H9 (cell line): ENCODE data around the gene GRIA1. TPM values are rescaled to one million over a fixed set of nuclear protein-coding genes. Genes with fewer than 3 reads are reported as not detected.

ENCODE experiments used
- DNase-seq: peaks from one replicate; pipeline ENCODE4 v3.0.0-alpha.2; 2017
- H2AFZ ChIP-seq: one replicate; pipeline ENCODE4 v1.6.1; 2013; ENCODE audit warnings: mild to moderate bottlenecking, low read length, control low read depth, moderate library complexity
- H2AK5ac ChIP-seq: 2 replicates; pipeline ENCODE4 v1.6.1; 2013; ENCODE audit warnings: low read length, control low read depth, mixed read lengths; ENCODE audit not compliant: insufficient read length
- H2BK120ac ChIP-seq: one replicate; pipeline ENCODE4 v1.6.1; 2013; ENCODE audit warnings: low read depth, mild to moderate bottlenecking, low read length, control low read depth, inconsistent platforms; ENCODE audit not compliant: poor library complexity, severe bottlenecking
- H2BK12ac ChIP-seq: 2 replicates; pipeline ENCODE4 v1.6.1; 2013; ENCODE audit warnings: low read length, control low read depth, mixed read lengths, low read depth; ENCODE audit not compliant: insufficient read length
- H2BK15ac ChIP-seq: 2 replicates; pipeline ENCODE4 v1.6.1; 2013; ENCODE audit warnings: low read depth, low read length, control low read depth
- H2BK20ac ChIP-seq: one replicate; pipeline ENCODE4 v1.6.1; 2013; ENCODE audit warnings: low read depth, mild to moderate bottlenecking, low read length, control low read depth, inconsistent platforms; ENCODE audit not compliant: poor library complexity, severe bottlenecking
- H2BK5ac ChIP-seq: 2 replicates; pipeline ENCODE4 v1.6.1; 2013; ENCODE audit warnings: low read length, control low read depth, mixed read lengths; ENCODE audit not compliant: insufficient read length
- H3K14ac ChIP-seq: 2 replicates; pipeline ENCODE4 v1.6.1; 2013; ENCODE audit warnings: low read length, control low read depth; ENCODE audit not compliant: insufficient read depth
- H3K18ac ChIP-seq: 2 replicates; pipeline ENCODE4 v1.6.1; 2013; ENCODE audit warnings: low read depth, mild to moderate bottlenecking, mixed read lengths, low read length, control low read depth; ENCODE audit not compliant: insufficient read length
- H3K23ac ChIP-seq: 2 replicates; pipeline ENCODE4 v1.6.1; 2013; ENCODE audit warnings: low read length, control low read depth, mixed read lengths, low read depth; ENCODE audit not compliant: insufficient read length
- H3K23me2 ChIP-seq: 2 replicates; pipeline ENCODE4 v1.6.1; 2013; ENCODE audit warnings: low read depth, mild to moderate bottlenecking, mixed read lengths, low read length, control low read depth; ENCODE audit not compliant: insufficient read length, poor library complexity, severe bottlenecking
- H3K27ac ChIP-seq: 2 replicates; pipeline ENCODE4 v1.5.1; 2013; ENCODE audit warnings: low read length, control low read depth, mixed read lengths, low read depth; ENCODE audit not compliant: insufficient read length
- H3K27me3 ChIP-seq: 2 replicates; pipeline ENCODE4 v1.6.1; 2013; ENCODE audit warnings: low read length, control low read depth, inconsistent platforms; ENCODE audit not compliant: insufficient read depth
- H3K4ac ChIP-seq: 2 replicates; pipeline ENCODE4 v1.6.1; 2013; ENCODE audit warnings: low read depth, mild to moderate bottlenecking, control low read depth, inconsistent platforms, low read length, moderate library complexity
- H3K4me1 ChIP-seq: 2 replicates; pipeline ENCODE4 v1.6.1; 2013; ENCODE audit warnings: low read length, control low read depth, inconsistent platforms; ENCODE audit not compliant: insufficient read depth
- H3K4me2 ChIP-seq: 2 replicates; pipeline ENCODE4 v1.6.1; 2013; ENCODE audit warnings: low read length, control low read depth, mixed read lengths; ENCODE audit not compliant: insufficient read length, insufficient read depth
- H3K56ac ChIP-seq: 2 replicates; pipeline ENCODE4 v1.6.1; 2013; ENCODE audit warnings: low read depth, mild to moderate bottlenecking, mixed read lengths, low read length, control low read depth; ENCODE audit not compliant: insufficient read length
- H3K79me1 ChIP-seq: 2 replicates; pipeline ENCODE4 v1.6.1; 2013; ENCODE audit warnings: low read depth, mild to moderate bottlenecking, moderate library complexity, low read length, control low read depth, inconsistent platforms; ENCODE audit not compliant: insufficient read depth, poor library complexity, severe bottlenecking
- H3K79me2 ChIP-seq: 2 replicates; pipeline ENCODE4 v1.6.1; 2013; ENCODE audit warnings: low read length, control low read depth, inconsistent platforms; ENCODE audit not compliant: insufficient read depth
- H3K9ac ChIP-seq: 2 replicates; pipeline ENCODE4 v1.6.1; 2013; ENCODE audit warnings: low read length, control low read depth, mixed read lengths; ENCODE audit not compliant: insufficient read length; ENCODE audit errors: extremely low read depth
- H3K9me3 ChIP-seq: one replicate; pipeline ENCODE4 v1.6.1; 2013; ENCODE audit warnings: low read depth, low read length, inconsistent platforms; ENCODE audit not compliant: control insufficient read depth
- H3T11ph ChIP-seq: one replicate; pipeline ENCODE4 v1.6.1; 2013; ENCODE audit warnings: mild to moderate bottlenecking, low read length, control low read depth, inconsistent platforms
- H4K20me1 ChIP-seq: one replicate; pipeline ENCODE4 v1.6.1; 2013; ENCODE audit not compliant: control insufficient read depth, insufficient read length, insufficient read depth
- H4K5ac ChIP-seq: 2 replicates; pipeline ENCODE4 v1.6.1; 2013; ENCODE audit warnings: low read depth, mild to moderate bottlenecking, mixed read lengths, low read length, control low read depth; ENCODE audit not compliant: insufficient read length
- H4K8ac ChIP-seq: replicated peaks from 2 replicates; pipeline ENCODE4 v1.6.1; 2013; ENCODE audit warnings: low read length, control low read depth, mixed read lengths, low read depth; ENCODE audit not compliant: insufficient read length
- H4K91ac ChIP-seq: 2 replicates; pipeline ENCODE4 v1.6.1; 2013; ENCODE audit warnings: low read depth, mild to moderate bottlenecking, moderate library complexity, mixed read lengths, low read length, control low read depth; ENCODE audit not compliant: insufficient read length
- H3K27ac Mint-ChIP-seq, 3 experiments: 2 replicates in 2 of 3; 3 replicates in 1 of 3; pipeline ENCODE4 v1.8.0; 2020 to 2021; ENCODE audit warnings: mixed read lengths in 3 of 3, mild to moderate bottlenecking in 1 of 3, moderate library complexity in 1 of 3
- H3K27me3 Mint-ChIP-seq: 2 replicates; pipeline ENCODE4 v1.8.0; 2021; ENCODE audit warnings: low read depth, mild to moderate bottlenecking, moderate library complexity, mixed read lengths
- H3K36me3 Mint-ChIP-seq, 3 experiments: 2 replicates in 2 of 3; 3 replicates in 1 of 3; pipeline ENCODE4 v1.8.0; 2020 to 2021; ENCODE audit warnings: low read depth in 3 of 3, mixed read lengths in 3 of 3; ENCODE audit not compliant: insufficient read depth in 1 of 3
- H3K4me1 Mint-ChIP-seq, 2 experiments: 2 replicates each; pipeline ENCODE4 v1.8.0; 2020; ENCODE audit warnings: mixed read lengths in 2 of 2
- H3K4me3 Mint-ChIP-seq, 2 experiments: 2 replicates in 1 of 2; 3 replicates in 1 of 2; pipeline ENCODE4 v1.8.0; 2020 to 2021; ENCODE audit warnings: mild to moderate bottlenecking in 2 of 2, mixed read lengths in 2 of 2, moderate library complexity in 1 of 2
- H3K9me3 Mint-ChIP-seq, 2 experiments: 2 replicates in 1 of 2; 3 replicates in 1 of 2; pipeline ENCODE4 v1.8.0; 2020; ENCODE audit warnings: mild to moderate bottlenecking in 2 of 2, mixed read lengths in 2 of 2, moderate library complexity in 1 of 2
- WGBS: extraction: QIAGEN DNeasy Blood & Tissue Kit; methylation state at CpG from one replicate; pipeline ENCODE4 v1.1.7; 2013; ENCODE audit warnings: missing lambda C conversion rate, low lambda C conversion rate, mixed read lengths; ENCODE audit not compliant: insufficient read length; ENCODE audit errors: extremely low coverage; 5-methylcytosine and 5-hydroxymethylcytosine counted together
- total RNA-seq: library from RNA; stranded (reverse); gene quantifications from 2 replicates; pipeline ENCODE4 v1.2.1, GENCODE V29; 2021
- TF ChIP-seq, protein P1 (sequence below): fragments of 200-600 bp; sonication (generic); conservative IDR thresholded peaks from 3 replicates; pipeline ENCODE4 v1.8.0; 2021; ENCODE audit warnings: antibody characterized with exemption, mild to moderate bottlenecking

The GRIA1 gene
- total RNA-seq, 1 experiment from 2014 or later = 0.52 TPM

DNA sequence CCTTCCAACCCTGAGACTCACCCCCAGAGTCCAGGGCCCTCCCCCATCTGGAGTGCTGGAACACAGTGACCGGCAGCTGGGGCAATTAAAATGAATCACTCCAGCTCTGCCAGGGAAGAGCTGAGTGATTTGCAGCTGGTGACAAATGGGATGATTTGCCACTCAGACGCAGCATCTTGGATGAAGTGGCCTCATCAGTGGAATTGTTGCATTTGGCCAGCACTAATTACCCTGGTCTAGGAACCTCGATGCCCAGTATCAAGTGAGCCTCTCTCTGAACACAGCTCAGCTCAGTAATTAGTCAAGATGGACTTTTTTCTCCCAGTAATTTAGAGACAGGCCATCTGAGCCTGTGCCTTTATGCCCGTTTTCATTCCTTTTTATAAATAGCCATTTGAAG is 259.5 kb downstream of the GRIA1 start:
- no peak overlapping the region for H3K27ac ChIP-seq
- H3K23ac ChIP-seq = no peak overlapping the region
- H3K27ac Mint-ChIP-seq = no peak overlapping the region

More for the DNA sequence above, 259.5 kb downstream of the GRIA1 start:
- H3K4me1 ChIP-seq = no peaks in the 10 kb centered on the region
- no peaks in the 10 kb centered on the region for H3K9me3 ChIP-seq
- no peak overlapping the region for H2AK5ac ChIP-seq
- H4K91ac ChIP-seq = no peak overlapping the region
- TF ChIP-seq, protein P1, sequence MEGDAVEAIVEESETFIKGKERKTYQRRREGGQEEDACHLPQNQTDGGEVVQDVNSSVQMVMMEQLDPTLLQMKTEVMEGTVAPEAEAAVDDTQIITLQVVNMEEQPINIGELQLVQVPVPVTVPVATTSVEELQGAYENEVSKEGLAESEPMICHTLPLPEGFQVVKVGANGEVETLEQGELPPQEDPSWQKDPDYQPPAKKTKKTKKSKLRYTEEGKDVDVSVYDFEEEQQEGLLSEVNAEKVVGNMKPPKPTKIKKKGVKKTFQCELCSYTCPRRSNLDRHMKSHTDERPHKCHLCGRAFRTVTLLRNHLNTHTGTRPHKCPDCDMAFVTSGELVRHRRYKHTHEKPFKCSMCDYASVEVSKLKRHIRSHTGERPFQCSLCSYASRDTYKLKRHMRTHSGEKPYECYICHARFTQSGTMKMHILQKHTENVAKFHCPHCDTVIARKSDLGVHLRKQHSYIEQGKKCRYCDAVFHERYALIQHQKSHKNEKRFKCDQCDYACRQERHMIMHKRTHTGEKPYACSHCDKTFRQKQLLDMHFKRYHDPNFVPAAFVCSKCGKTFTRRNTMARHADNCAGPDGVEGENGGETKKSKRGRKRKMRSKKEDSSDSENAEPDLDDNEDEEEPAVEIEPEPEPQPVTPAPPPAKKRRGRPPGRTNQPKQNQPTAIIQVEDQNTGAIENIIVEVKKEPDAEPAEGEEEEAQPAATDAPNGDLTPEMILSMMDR = no peak
- H3K4ac ChIP-seq = no peak overlapping the region
- no peak for DNase-seq
- H3K27me3 ChIP-seq = no peaks in the 10 kb centered on the region
- H4K20me1 ChIP-seq = no peaks in the 10 kb centered on the region
- no peak overlapping the region for H3K9ac ChIP-seq
- H2BK120ac ChIP-seq = no peak overlapping the region
- H3K9me3 Mint-ChIP-seq = no peaks in the 10 kb centered on the region; a peak in 1 of 5 replicates
- no peak overlapping the region for H3K4me3 Mint-ChIP-seq
- no peak overlapping the region for H3K4me2 ChIP-seq
- H3T11ph ChIP-seq = no peak overlapping the region
- WGBS = no CpG with 5 or more reads among the region's 4 CpGs
- no peak overlapping the region for H2BK12ac ChIP-seq
- peaks cover 7 to 8% of the 10 kb centered on the region in 2 experiments; a peak in 3 of 4 replicates for H3K4me1 Mint-ChIP-seq
- no peak overlapping the region for H2BK5ac ChIP-seq
- H3K27me3 Mint-ChIP-seq = no peaks in the 10 kb centered on the region
- H3K56ac ChIP-seq = no peak overlapping the region
- H3K14ac ChIP-seq = no peak overlapping the region
- H3K36me3 Mint-ChIP-seq = no peaks in the 10 kb centered on the region; a peak in 1 of 7 replicates
- no peak overlapping the region for H2BK20ac ChIP-seq
- H4K5ac ChIP-seq = no peak overlapping the region
- H3K18ac ChIP-seq = no peak overlapping the region
- no peak overlapping the region for H2BK15ac ChIP-seq
- no peaks in the 10 kb centered on the region for H3K23me2 ChIP-seq
- H2AFZ ChIP-seq = no peak overlapping the region
- H4K8ac ChIP-seq = no peak overlapping the region
- no peaks in the 10 kb centered on the region for H3K79me2 ChIP-seq
- H3K79me1 ChIP-seq = no peaks in the 10 kb centered on the region
